HepG2 (cell line): ENCODE measurements around the gene WNT2B. TPM values are rescaled to one million over a fixed set of nuclear protein-coding genes. Genes with fewer than 3 reads are reported as not detected.
A peak's percentile ranks its signal among the peaks of the same experiment; 100 is the strongest.

ENCODE experiments used
- ARID5B ChIP-seq: IDR thresholded peaks from 2 replicates; pipeline ENCODE4 v1.4.0; 2020; ENCODE audit warnings: mild to moderate bottlenecking, missing genetic modification reagents
- ATF7-NPFF ChIP-seq: sonication (generic); formaldehyde crosslinking; IDR thresholded peaks from 2 replicates; pipeline ENCODE4 v1.8.1; 2023; ENCODE audit warnings: mild to moderate bottlenecking, low read depth, missing genetic modification reagents, moderate library complexity
- FOXA1 ChIP-seq, 2 experiments: fragments of 450-650 bp in 1 of 2; sonication (generic) in 1 of 2; formaldehyde crosslinking in 1 of 2; IDR thresholded peaks; 2 replicates each; pipeline versions ENCODE4 v1.4.0 to v1.6.1; 2016 to 2020; ENCODE audit warnings: missing genetic modification reagents in 1 of 2
- GATAD2A ChIP-seq: IDR thresholded peaks from 2 replicates; pipeline ENCODE4 v1.6.1; 2016
- GPBP1L1 ChIP-seq: sonication (generic); formaldehyde crosslinking; IDR thresholded peaks from 2 replicates; pipeline ENCODE4 v1.5.0; 2020; ENCODE audit warnings: mild to moderate bottlenecking, missing genetic modification reagents
- MNT ChIP-seq: fragments of 450-650 bp; IDR thresholded peaks from 2 replicates; pipeline ENCODE4 v1.6.1; 2016
- NFATC3 ChIP-seq: sonication (generic); formaldehyde crosslinking; IDR thresholded peaks from 2 replicates; pipeline ENCODE4 v1.5.1; 2020; ENCODE audit warnings: mild to moderate bottlenecking, missing genetic modification reagents
- PHF8 ChIP-seq: sonication (generic); formaldehyde crosslinking; IDR thresholded peaks from 2 replicates; pipeline ENCODE4 v1.5.0; 2020; ENCODE audit warnings: missing genetic modification reagents
- SIN3A ChIP-seq: IDR thresholded peaks from 2 replicates; pipeline ENCODE4 v1.6.1; 2011; ENCODE audit warnings: low read depth, mild to moderate bottlenecking, control low read depth, low read length, borderline replicate concordance
- SMAD9 ChIP-seq: sonication (generic); formaldehyde crosslinking; IDR thresholded peaks from 2 replicates; pipeline ENCODE4 v1.5.1; 2020; ENCODE audit warnings: mild to moderate bottlenecking, missing genetic modification reagents
- SMYD3 ChIP-seq: sonication (generic); formaldehyde crosslinking; IDR thresholded peaks from 2 replicates; pipeline ENCODE4 v1.8.1; 2023; ENCODE audit warnings: mild to moderate bottlenecking, missing genetic modification reagents
- SRSF4 ChIP-seq: fragments of 200-400 bp; formaldehyde crosslinking; IDR thresholded peaks from one replicate; pipeline ENCODE4 v1.6.1; 2018; ENCODE audit warnings: mild to moderate bottlenecking, low read depth, low read length, moderate library complexity; ENCODE audit not compliant: poor library complexity, severe bottlenecking
- TERF1 ChIP-seq: sonication (generic); formaldehyde crosslinking; IDR thresholded peaks from 2 replicates; pipeline ENCODE4 v1.8.0; 2022; ENCODE audit warnings: mild to moderate bottlenecking, missing genetic modification reagents, moderate library complexity
- TFE3 ChIP-seq: IDR thresholded peaks from 2 replicates; pipeline ENCODE4 v1.6.1; 2016
- ZFP91 ChIP-seq: sonication (generic); formaldehyde crosslinking; IDR thresholded peaks from 2 replicates; pipeline ENCODE4 v1.9.0; 2022; ENCODE audit warnings: missing genetic modification reagents, mild to moderate bottlenecking, borderline replicate concordance
- ZMYM4 ChIP-seq: sonication (generic); formaldehyde crosslinking; IDR thresholded peaks from 2 replicates; pipeline ENCODE4 v1.8.1; 2023; ENCODE audit warnings: mild to moderate bottlenecking, missing genetic modification reagents
- ZNF296 ChIP-seq: sonication (generic); formaldehyde crosslinking; conservative IDR thresholded peaks from 2 replicates; pipeline ENCODE4 v1.5.0; 2020; ENCODE audit warnings: mild to moderate bottlenecking, missing genetic modification reagents
- ZNF883 ChIP-seq: sonication (generic); formaldehyde crosslinking; IDR thresholded peaks from 2 replicates; pipeline ENCODE4 v1.5.1; 2020; ENCODE audit warnings: mild to moderate bottlenecking, missing genetic modification reagents; ENCODE audit errors: not compliant biosample characterization
- polyA plus RNA-seq, 8 experiments: library from polyadenylated mRNA; depleted of rRNA in 3 of 8; stranded (reverse) in 7 of 8; unstranded in 1 of 8; fragments of >200 nt; fragmentation: Illumina TruSeq in 4 of 8; extraction: Trizol in 4 of 8; gene quantifications; 2 replicates each; pipeline versions ENCODE4 v1.2.1 to v1.2.3, GENCODE V29; 2011 to 2016; ENCODE audit warnings: low read depth in 4 of 8, missing spikeins in 1 of 8, mixed read lengths in 1 of 8; ENCODE audit not compliant: insufficient read depth in 1 of 8
- total RNA-seq, 5 experiments: library from RNA; depleted of rRNA; stranded (reverse); fragments of >200 nt; fragmentation: Illumina TruSeq; extraction: Trizol; gene quantifications; 2 replicates each; pipeline ENCODE4 v1.2.3, GENCODE V29; 2016; ENCODE audit warnings: low read depth in 1 of 5

The WNT2B gene
- total and polyA plus RNA-seq, 2 of the 13 experiments (the other 11 are each of a cell fraction or from before 2014, with no cell fraction given), result 0.11 to 0.32 TPM

GRCh38 chr1:112466078-112466660 lies 42.6 kb upstream of the WNT2B start (continued):
- TF ChIP-seq MNT (peak; percentile 79), SRSF4 (no peak), TFE3 (no peak), TERF1 (CRISPR knock-in tag) (no peak), SMAD9 (CRISPR knock-in tag) (no peak), FOXA1 (IDR thresholded peaks at IDR 0.05) (no peak), FOXA1 (CRISPR knock-in tag; IDR thresholded peaks at IDR 0.05) (0 out of 2 replicates have a peak, but pooled peaks have one; percentile 21), ZFP91 (CRISPR knock-in tag) (peak; percentile 68), GATAD2A (CRISPR knock-in tag) (peak; percentile 82), GPBP1L1 (no peak), SMYD3 (CRISPR knock-in tag) (no peak), ZNF296 (0 out of 2 replicates have a peak, but pooled peaks have one; percentile 40), NFATC3 (no peak), SIN3A (peak; percentile 48; the same call in 1 of the 2 replicates), ARID5B (peak; percentile 73), PHF8 (CRISPR knock-in tag) (peak; percentile 31; the same call in 1 of the 2 replicates), ZNF883 (CRISPR knock-in tag) (peak; percentile 53), ATF7-NPFF (CRISPR knock-in tag) (0 out of 2 replicates have a peak, but pooled peaks have one; percentile 59), ZMYM4 (CRISPR knock-in tag) (peak; percentile 41; the same call in 1 of the 2 replicates)
